Calu3 (cell line): ENCODE data around the gene RANBP2. TPM values are rescaled to one million over a fixed set of nuclear protein-coding genes. Genes with fewer than 3 reads are reported as not detected.

ENCODE experiments used
- BruUV-seq: library from RNA; stranded (reverse); fragments of 400-500 nt; replicated peaks from 2 replicates; lab custom pipeline; 2021; lab: Mats Ljungman, UMichigan
- CTCF ChIA-PET: fragments of 300-600 bp; sonication (Branson Sonifier 250); formaldehyde crosslinking; loops from one replicate; lab custom pipeline; 2022; ENCODE audit warnings: antibody characterized with exemption; lab: Charles Lee
- DNase-seq: peaks from one replicate; pipeline ENCODE4 v3.0.0; 2022
- H3K27ac Mint-ChIP-seq: one replicate; pipeline ENCODE4 v1.8.0; 2022; ENCODE audit warnings: mixed read lengths; ENCODE audit not compliant: unreplicated experiment
- H3K27me3 Mint-ChIP-seq: one replicate; pipeline ENCODE4 v1.8.0; 2022; ENCODE audit warnings: mixed read lengths; ENCODE audit not compliant: unreplicated experiment
- H3K36me3 Mint-ChIP-seq: one replicate; pipeline ENCODE4 v1.8.0; 2022; ENCODE audit warnings: mild to moderate bottlenecking, moderate library complexity, mixed read lengths; ENCODE audit not compliant: insufficient read depth, unreplicated experiment
- H3K4me1 Mint-ChIP-seq: one replicate; pipeline ENCODE4 v1.8.0; 2022; ENCODE audit warnings: mild to moderate bottlenecking, low read depth, mixed read lengths; ENCODE audit not compliant: unreplicated experiment
- H3K4me3 Mint-ChIP-seq: one replicate; pipeline ENCODE4 v1.8.0; 2022; ENCODE audit warnings: mild to moderate bottlenecking, low read depth, moderate library complexity, mixed read lengths; ENCODE audit not compliant: unreplicated experiment
- H3K9me3 Mint-ChIP-seq: one replicate; pipeline ENCODE4 v1.8.0; 2022; ENCODE audit warnings: low read depth, mixed read lengths; ENCODE audit not compliant: unreplicated experiment
- intact Hi-C: fragments of 100-400 bp; cut with micrococcal nuclease; formaldehyde crosslinking; loops from one replicate; pipeline ENCODE4 v1.10.0; 2022; ENCODE audit not compliant: unreplicated experiment
- total RNA-seq: library from RNA; stranded (reverse); gene quantifications from 2 replicates; pipeline ENCODE4 v1.2.3, GENCODE V29; 2022
- TF ChIP-seq, protein P1 (sequence below): fragments of 200-600 bp; IDR thresholded peaks from one replicate; pipeline ENCODE4 v1.8.0; 2022; ENCODE audit warnings: antibody characterized with exemption; ENCODE audit not compliant: unreplicated experiment

Gene RANBP2
- total RNA-seq, 1 experiment from 2014 or later: 64.9 TPM

GRCh38 chr2:108820482-108820881, 101.2 kb downstream of the RANBP2 start:
- H3K9me3 Mint-ChIP-seq: no peaks in the 10 kb centered on the region
- intact Hi-C loops: no loop called here
- TF ChIP-seq, protein P1, sequence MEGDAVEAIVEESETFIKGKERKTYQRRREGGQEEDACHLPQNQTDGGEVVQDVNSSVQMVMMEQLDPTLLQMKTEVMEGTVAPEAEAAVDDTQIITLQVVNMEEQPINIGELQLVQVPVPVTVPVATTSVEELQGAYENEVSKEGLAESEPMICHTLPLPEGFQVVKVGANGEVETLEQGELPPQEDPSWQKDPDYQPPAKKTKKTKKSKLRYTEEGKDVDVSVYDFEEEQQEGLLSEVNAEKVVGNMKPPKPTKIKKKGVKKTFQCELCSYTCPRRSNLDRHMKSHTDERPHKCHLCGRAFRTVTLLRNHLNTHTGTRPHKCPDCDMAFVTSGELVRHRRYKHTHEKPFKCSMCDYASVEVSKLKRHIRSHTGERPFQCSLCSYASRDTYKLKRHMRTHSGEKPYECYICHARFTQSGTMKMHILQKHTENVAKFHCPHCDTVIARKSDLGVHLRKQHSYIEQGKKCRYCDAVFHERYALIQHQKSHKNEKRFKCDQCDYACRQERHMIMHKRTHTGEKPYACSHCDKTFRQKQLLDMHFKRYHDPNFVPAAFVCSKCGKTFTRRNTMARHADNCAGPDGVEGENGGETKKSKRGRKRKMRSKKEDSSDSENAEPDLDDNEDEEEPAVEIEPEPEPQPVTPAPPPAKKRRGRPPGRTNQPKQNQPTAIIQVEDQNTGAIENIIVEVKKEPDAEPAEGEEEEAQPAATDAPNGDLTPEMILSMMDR: no peak
- CTCF ChIA-PET: interaction anchor here (0.6 kb wide), 1 partner anchor 701 kb away, joined by 3 read pairs; no protein-coding TSS in a partner anchor
- no peak overlapping the region for H3K27ac Mint-ChIP-seq
- DNase-seq: no peak
- no peak overlapping the region for H3K4me3 Mint-ChIP-seq
- no peaks in the 10 kb centered on the region for H3K4me1 Mint-ChIP-seq
- no peaks in the 10 kb centered on the region for H3K27me3 Mint-ChIP-seq
- no peaks in the 10 kb centered on the region for H3K36me3 Mint-ChIP-seq
- no TSS peak for BruUV-seq

GRCh38 chr2:108823286-108823685, 104.0 kb downstream of the RANBP2 start:
- no peaks in the 10 kb centered on the region for H3K36me3 Mint-ChIP-seq
- no peak overlapping the region for H3K27ac Mint-ChIP-seq
- no peaks in the 10 kb centered on the region for H3K9me3 Mint-ChIP-seq
- CTCF ChIA-PET: interaction anchor here (0.5 kb wide), 1 partner anchor 411 kb away, joined by 4 read pairs; no protein-coding TSS in a partner anchor
- no peaks in the 10 kb centered on the region for H3K4me1 Mint-ChIP-seq
- no peak overlapping the region for H3K4me3 Mint-ChIP-seq
- no peaks in the 10 kb centered on the region for H3K27me3 Mint-ChIP-seq
- intact Hi-C loops: no loop called here
- TF ChIP-seq, protein P1: no peak
- no peak for DNase-seq
- no TSS peak for BruUV-seq

DNA sequence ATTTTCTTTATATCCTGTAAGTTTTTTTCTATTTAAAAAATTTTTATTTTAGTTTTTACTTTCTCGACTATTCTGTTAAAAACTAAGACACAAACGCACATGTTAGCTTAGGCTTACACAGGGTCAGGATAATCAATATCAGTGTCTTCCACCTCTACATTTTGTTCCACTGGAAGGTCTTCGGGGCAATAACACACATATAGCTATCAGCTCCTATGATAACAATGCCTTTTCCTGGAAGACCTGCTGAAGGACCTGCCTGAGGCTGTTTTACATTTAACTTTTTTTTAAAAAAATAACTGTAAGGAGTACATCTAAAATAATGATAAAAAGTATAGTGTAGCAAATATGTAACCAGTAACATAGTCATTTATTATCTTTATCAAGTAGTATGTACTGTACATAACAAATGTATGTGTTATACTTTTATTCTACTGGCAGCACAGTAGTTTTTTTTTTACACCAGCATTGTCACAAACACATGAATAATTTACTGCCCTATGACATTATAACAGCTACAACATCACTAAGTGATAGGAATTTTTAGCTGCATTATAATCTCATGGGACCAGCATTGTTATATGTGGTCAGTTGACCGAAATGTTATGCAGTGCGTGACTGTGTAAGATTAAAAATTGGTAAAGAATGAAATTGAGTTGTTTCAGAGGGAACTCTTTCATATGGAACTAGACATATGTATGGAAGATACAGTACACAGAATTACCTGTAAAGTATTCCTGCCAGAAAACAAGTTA, 105.2 kb downstream of the RANBP2 start:
- Mint-ChIP-seq H3K9me3 (no peaks in the 10 kb centered on the region), H3K36me3 (no peaks in the 10 kb centered on the region), H3K4me1 (no peaks in the 10 kb centered on the region), H3K27ac (no peak overlapping the region), H3K4me3 (no peak overlapping the region), H3K27me3 (no peaks in the 10 kb centered on the region)
- CTCF ChIA-PET: no interaction called here
- no TSS peak for BruUV-seq
- intact Hi-C loops: no loop called here
- TF ChIP-seq, protein P1: no peak
- no peak for DNase-seq

- H3K27ac Mint-ChIP-seq: no peak overlapping the region
- no peaks in the 10 kb centered on the region for H3K27me3 Mint-ChIP-seq
- TF ChIP-seq, protein P1: no peak
- H3K4me3 Mint-ChIP-seq: no peak overlapping the region
- CTCF ChIA-PET: no interaction called here
- no TSS peak for BruUV-seq
- no peaks in the 10 kb centered on the region for H3K4me1 Mint-ChIP-seq
- no peak for DNase-seq
- no peaks in the 10 kb centered on the region for H3K36me3 Mint-ChIP-seq
- no peaks in the 10 kb centered on the region for H3K9me3 Mint-ChIP-seq
- intact Hi-C loops: no loop called here
Observed at GRCh38 chr2:108825254-108825653, 106.0 kb downstream of the RANBP2 start.
